GM23338 (cell line): ENCODE data around the gene GPR135.

Experiments used
- JUNB ChIP-seq: IDR thresholded peaks from one replicate; pipeline ENCODE4 v1.6.1; 2016; ENCODE audit warnings: antibody characterized with exemption; ENCODE audit not compliant: unreplicated experiment
- TF ChIP-seq, protein P1 (sequence below), 2 experiments: fragments of 200-600 bp in 1 of 2; sonication (generic) in 1 of 2; conservative IDR thresholded peaks; 2 replicates each; pipeline versions ENCODE4 v1.5.1 to v1.6.1; 2016 to 2017; ENCODE audit warnings: antibody characterized with exemption in 2 of 2, low read depth in 2 of 2, mild to moderate bottlenecking in 2 of 2, moderate library complexity in 1 of 2
- TF ChIP-seq, protein P2 (sequence below): IDR thresholded peaks from one replicate; pipeline ENCODE4 v1.6.1; 2018; ENCODE audit warnings: antibody characterized with exemption; ENCODE audit not compliant: unreplicated experiment

GRCh38 chr14:59507752-59508103 is 42.5 kb upstream of the GPR135 start:
- TF ChIP-seq, protein P1, sequence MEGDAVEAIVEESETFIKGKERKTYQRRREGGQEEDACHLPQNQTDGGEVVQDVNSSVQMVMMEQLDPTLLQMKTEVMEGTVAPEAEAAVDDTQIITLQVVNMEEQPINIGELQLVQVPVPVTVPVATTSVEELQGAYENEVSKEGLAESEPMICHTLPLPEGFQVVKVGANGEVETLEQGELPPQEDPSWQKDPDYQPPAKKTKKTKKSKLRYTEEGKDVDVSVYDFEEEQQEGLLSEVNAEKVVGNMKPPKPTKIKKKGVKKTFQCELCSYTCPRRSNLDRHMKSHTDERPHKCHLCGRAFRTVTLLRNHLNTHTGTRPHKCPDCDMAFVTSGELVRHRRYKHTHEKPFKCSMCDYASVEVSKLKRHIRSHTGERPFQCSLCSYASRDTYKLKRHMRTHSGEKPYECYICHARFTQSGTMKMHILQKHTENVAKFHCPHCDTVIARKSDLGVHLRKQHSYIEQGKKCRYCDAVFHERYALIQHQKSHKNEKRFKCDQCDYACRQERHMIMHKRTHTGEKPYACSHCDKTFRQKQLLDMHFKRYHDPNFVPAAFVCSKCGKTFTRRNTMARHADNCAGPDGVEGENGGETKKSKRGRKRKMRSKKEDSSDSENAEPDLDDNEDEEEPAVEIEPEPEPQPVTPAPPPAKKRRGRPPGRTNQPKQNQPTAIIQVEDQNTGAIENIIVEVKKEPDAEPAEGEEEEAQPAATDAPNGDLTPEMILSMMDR (conservative IDR thresholded peaks at IDR 0.05; ENCODE audit: low read depth in 2 of 2): no peak
- no peak for TF ChIP-seq JUNB
- TF ChIP-seq, protein P2, sequence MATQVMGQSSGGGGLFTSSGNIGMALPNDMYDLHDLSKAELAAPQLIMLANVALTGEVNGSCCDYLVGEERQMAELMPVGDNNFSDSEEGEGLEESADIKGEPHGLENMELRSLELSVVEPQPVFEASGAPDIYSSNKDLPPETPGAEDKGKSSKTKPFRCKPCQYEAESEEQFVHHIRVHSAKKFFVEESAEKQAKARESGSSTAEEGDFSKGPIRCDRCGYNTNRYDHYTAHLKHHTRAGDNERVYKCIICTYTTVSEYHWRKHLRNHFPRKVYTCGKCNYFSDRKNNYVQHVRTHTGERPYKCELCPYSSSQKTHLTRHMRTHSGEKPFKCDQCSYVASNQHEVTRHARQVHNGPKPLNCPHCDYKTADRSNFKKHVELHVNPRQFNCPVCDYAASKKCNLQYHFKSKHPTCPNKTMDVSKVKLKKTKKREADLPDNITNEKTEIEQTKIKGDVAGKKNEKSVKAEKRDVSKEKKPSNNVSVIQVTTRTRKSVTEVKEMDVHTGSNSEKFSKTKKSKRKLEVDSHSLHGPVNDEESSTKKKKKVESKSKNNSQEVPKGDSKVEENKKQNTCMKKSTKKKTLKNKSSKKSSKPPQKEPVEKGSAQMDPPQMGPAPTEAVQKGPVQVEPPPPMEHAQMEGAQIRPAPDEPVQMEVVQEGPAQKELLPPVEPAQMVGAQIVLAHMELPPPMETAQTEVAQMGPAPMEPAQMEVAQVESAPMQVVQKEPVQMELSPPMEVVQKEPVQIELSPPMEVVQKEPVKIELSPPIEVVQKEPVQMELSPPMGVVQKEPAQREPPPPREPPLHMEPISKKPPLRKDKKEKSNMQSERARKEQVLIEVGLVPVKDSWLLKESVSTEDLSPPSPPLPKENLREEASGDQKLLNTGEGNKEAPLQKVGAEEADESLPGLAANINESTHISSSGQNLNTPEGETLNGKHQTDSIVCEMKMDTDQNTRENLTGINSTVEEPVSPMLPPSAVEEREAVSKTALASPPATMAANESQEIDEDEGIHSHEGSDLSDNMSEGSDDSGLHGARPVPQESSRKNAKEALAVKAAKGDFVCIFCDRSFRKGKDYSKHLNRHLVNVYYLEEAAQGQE: no peak
